HPDE6-E6E7 (cell line): ENCODE results near the gene NR1H4.
"Not testable (repeated sequence)": the region's sequence is repeated elsewhere in the genome, so short reads cannot be mapped to it uniquely, and the experiment has no call there.

Source experiments
- DNase-seq: peaks from one replicate; pipeline ENCODE4 v3.0.0; 2011; ENCODE audit warnings: missing footprints; ENCODE audit errors: extremely low spot score

Gene NR1H4

GRCh38 chr12:100512692-100513091 lies 39.0 kb downstream of the NR1H4 start:
- no peak for DNase-seq

DNA sequence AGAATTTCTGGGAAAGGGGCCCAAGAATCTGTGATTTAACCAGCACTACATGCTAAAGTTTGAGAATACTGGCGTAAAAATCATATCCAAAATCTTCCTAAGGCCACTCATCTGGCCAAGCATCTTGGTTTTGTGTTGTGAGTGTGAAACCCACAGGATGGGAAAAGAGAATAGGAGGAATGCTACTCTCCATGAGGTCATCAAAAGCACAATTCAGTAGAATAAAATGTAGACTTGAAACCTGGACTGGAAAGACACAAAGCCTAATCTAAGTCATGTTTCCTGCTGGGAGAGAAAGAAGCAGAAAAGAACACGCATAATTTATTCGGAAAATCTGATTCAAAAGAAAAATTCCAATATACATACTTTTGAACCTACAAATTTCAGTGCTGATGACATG lies 42.3 kb downstream of the NR1H4 start:
- no peak for DNase-seq

DNA sequence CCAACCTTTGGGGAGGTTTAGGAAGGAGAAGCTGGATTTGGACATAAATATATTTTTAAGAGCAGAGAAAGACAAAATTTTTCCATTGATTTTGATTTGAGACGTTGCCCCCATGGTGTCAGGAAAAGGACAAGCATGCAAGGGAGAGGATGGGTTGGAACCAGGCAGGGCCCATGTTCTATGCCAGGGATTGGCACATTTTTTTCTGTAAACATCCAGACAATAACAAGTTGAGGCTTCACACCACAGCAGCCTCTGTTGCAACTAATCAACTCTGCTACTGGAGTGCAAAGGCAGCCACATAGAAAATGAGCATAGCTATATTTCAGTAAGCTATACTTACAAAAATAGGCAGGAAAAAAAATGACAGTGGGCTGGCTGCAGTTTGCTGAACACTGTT lies 44.7 kb downstream of the NR1H4 start:
- no peak for DNase-seq

DNA sequence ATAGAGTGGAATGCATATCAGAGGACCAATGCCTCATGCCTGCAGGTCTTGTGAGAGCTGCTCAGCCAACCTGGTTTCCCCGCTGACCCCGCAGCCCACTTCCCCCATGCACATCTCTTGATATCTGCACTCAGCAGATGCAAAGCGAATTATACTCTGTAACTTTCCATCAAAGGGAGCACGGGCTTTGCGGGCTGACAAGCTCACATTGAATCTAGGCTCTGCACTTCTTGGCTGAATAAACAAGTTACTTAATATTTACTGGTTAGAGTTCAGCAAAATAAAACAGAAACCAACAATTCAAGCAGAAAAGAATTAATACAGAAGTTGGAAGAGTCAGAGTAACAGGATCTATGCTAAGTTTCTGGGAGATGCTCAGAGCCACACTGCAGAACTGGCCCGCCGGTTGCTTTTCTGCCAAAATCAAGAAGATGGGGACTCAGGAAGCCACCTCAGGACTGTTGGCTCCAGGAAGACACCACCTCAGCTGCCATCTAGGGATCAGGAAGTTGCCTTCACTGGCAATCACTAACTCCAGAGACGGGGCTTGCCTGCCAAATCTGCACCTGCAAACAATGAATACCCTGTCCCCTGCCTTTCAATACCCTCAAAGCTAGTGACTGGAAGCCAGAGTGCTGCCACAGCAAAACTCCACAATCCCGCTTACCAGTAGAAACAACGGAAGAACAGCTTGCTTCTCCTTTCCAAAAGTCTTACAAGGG lies 46.5 kb downstream of the NR1H4 start:
- no peak for DNase-seq

- DNase-seq = no peak
These were observed 48.3 kb downstream of the NR1H4 start for GRCh38 chr12:100521958-100522357.

DNA sequence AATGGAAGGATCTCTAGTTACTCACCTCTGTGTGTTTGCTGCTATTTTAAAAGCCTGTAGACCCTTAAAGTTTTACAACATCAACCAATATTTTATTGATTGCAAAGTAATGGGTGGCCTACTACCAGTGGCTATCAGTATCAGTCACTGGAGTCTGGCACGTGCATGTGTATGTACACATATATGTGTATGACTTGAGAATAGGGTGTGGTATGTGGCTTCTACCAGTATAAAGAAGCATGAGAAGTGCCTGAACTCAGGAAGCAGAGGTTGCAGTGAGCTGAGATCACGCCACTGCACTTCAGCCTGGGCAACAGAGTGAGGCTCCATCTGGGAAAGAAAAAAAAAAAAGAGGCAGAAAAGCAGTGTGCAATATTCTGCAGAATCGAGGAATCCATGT lies 54.4 kb downstream of the NR1H4 start:
- no peak for DNase-seq

GRCh38 chr12:100528471-100529127 lies 54.9 kb downstream of the NR1H4 start:
- no peak for DNase-seq

DNA sequence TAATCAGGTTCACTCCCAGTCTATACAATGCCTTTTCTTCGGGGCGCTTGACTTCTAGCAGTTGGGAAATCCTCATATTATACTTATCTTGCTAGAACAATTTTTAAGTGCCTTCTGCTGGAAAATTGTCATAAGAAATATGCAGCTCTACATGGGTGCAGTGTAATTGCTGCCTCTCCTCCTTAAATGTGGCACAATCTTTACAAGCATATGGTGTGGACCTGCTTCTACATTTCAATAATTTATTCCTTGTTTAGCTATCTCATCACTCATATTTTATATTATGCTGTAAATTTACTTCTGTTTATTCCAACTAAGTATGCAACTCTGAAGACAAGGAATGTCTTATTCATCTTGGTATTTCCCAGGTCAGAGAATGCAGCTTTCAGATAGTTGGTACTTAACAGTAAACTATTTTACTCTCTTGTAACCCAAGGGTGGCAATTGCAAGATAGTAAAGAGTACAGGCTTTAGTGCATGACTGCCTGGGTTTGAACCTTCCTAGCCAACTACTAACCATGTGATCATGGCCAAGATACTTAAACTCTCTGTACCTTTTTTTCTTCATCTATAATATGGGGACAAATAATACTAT lies 56.2 kb downstream of the NR1H4 start:
- DNase-seq = no peak

GRCh38 chr12:100533376-100533775 lies 59.7 kb downstream of the NR1H4 start:
- no peak for DNase-seq

DNA sequence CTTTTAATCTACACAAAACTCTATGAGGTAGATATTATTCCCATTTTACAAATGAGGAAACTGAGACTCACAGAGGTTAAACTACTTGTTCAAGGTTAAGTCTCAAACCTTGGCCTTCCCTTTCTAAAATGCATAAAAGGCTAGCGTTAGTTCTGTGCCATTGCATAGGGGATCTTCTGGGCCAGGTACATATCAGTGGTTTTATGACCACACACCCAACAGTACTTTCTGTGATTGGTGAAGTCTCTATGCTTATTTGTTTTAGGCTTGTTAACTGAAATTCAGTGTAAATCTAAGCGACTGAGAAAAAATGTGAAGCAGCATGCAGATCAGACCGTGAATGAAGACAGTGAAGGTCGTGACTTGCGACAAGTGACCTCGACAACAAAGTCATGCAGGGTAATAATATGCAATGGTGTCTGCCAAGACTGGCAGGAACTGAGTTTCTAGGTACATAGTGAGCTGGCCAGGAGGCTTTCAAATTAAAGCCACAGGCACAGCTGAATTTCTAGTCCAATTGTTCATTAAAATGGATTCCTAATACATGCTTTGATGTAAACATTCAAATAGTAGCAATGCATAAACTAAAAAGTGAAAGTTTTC lies 61.1 kb downstream of the NR1H4 start:
- DNase-seq = no peak

GRCh38 chr12:100539202-100539601 lies 65.5 kb downstream of the NR1H4 start:
- DNase-seq = no peak

GRCh38 chr12:100544165-100544564 lies 70.5 kb downstream of the NR1H4 start:
- no peak for DNase-seq

GRCh38 chr12:100545092-100545491 lies 71.4 kb downstream of the NR1H4 start:
- DNase-seq = no peak

DNA sequence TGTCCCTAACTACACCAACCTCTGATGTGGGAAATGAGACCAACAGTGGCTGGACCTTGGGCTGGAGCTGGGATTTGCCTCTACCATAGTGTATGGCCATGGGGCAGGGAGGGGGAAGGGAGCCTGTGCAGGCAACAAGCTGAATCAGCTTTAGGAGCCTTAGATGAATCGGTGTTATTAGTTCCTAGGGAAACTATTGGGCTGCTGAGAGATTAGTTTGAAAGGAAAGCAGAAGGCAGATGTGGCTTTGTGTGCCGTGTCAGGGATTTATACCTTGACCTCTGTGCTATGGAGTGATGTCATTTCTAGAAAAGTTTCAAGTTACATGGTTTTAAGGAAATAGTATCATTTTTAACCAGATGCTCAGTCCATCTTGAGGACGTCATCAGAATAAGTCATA lies 80.3 kb downstream of the NR1H4 start:
- DNase-seq = no peak

GRCh38 chr12:100554608-100555077 lies 81.0 kb downstream of the NR1H4 start:
- DNase-seq = peak; percentile 41

GRCh38 chr12:100555722-100556121 lies 82.1 kb downstream of the NR1H4 start:
- no peak for DNase-seq

GRCh38 chr12:100557357-100557756 lies 83.7 kb downstream of the NR1H4 start:
- DNase-seq = no peak

DNA sequence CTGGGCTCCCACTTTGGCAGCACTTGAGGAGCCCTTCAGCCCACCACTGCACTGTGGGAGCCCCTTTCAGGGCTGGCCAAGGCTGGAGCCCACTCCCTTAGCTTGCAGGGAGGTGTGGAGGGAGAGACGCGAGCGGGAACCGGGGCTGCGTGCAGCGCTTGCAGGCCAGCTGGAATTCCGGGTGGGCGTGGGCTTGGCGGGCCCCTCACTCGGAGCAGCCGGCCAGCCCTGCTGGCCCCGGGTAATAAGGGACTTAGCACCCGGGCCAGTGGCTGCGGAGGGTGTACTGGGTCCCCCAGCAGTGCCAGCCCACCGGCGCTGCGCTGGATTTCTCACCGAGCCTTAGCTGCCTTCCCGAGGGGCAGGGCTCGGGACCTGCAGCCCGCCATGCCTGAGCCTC lies 85.6 kb downstream of the NR1H4 start:
- not testable (repeated sequence) for DNase-seq

- no peak for DNase-seq
These were observed 90.4 kb downstream of the NR1H4 start for GRCh38 chr12:100564090-100564489.

DNA sequence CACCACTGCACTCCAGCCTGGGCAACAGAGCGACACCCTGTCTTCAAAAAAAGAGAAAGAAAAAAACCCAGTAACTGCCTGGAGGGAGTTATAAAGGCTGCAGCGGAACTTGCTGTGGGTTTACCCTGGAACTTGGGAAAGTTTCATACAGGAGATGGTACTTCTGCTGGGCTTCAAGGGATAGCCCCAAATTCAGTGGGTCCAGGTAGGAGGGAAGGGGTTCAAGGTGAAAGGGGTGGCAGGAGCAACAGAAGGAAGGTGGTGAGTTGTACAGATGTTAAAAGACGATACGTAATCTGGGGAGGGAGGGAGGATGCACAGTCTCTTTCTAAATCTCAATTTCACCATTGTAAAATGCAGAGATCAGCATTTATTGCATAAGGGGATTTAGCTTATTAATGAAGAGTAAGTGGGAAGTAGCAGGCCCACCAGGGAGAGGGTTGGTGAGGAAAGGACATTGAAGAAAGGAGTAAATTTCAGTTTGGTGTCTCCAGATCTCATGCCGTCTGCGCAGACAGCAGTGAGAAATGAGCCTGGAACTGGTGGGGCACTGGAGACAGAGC lies 91.3 kb downstream of the NR1H4 start:
- no peak for DNase-seq

GRCh38 chr12:100565987-100566545 lies 92.4 kb downstream of the NR1H4 start:
- no peak for DNase-seq
